Measurements from ENCODE around the gene BABAM2. TPM values are rescaled to one million over a fixed set of nuclear protein-coding genes. Genes with fewer than 3 reads are reported as not detected.

BABAM2 gene
- total RNA-seq, 2 donors from 2014 or later, result 36.4 to 40.9 TPM

DNA sequence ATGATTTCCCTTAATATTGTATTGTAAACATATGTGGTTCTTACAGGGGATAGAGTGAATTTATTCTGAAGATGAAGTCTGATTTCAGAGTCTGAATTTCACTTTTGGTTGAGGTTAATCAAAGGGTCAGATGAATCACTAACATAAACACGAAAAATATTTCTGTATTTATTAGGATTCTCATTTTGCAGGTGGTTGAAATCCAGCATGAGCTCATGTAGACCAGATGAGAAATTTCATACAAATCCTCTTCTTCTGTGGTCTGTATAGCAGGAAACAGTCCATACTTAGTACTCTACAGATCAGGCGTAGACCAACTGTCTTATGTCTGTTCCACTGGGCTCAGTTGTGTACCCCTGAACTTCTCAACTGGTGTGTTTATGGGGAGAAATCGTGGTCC, 157.8 kb downstream of the BABAM2 start:
- H3K27me3 ChIP-seq (ENCODE audit: control insufficient read depth, insufficient read depth, low read length, poor library complexity, severe bottlenecking), result no peaks in the 10 kb centered on the region
- Mint-ChIP-seq H3K27ac (no peak overlapping the region), H3K9me3 (no peaks in the 10 kb centered on the region), H3K4me3 (no peak overlapping the region), H3K27me3 (ENCODE audit: insufficient read depth) (no peaks in the 10 kb centered on the region), H3K4me1 (no peaks in the 10 kb centered on the region), H3K36me3 (ENCODE audit: low read depth) (no peaks in the 10 kb centered on the region)
- H3K4me1 ChIP-seq (ENCODE audit: control insufficient read depth, insufficient read depth, low read length), result no peaks in the 10 kb centered on the region
- no peak overlapping the region for H3K4me3 ChIP-seq (ENCODE audit: low read length)
- no peaks in the 10 kb centered on the region for H3K9me3 ChIP-seq (ENCODE audit: control insufficient read depth, low read length)
- no peak for TF ChIP-seq CTCF (conservative IDR thresholded peaks at IDR 0.05)
- H3K36me3 ChIP-seq (ENCODE audit: control insufficient read depth, insufficient read depth, low read length), result no peaks in the 10 kb centered on the region
- H3K9ac ChIP-seq (ENCODE audit: extremely low read depth, low read length, poor library complexity, severe bottlenecking), result no peak overlapping the region
- no peak overlapping the region for H3K27ac ChIP-seq (ENCODE audit: low read depth, low read length)
- WGBS, 2 experiments (ENCODE audit: insufficient coverage in 1 of 2, insufficient read length in 1 of 2), result 86 to 88% methylated on average over 1 to 3 of the region's 3 CpGs
- no peak for DNase-seq

- H3K27ac Mint-ChIP-seq, result no peak overlapping the region
- H3K27ac ChIP-seq (ENCODE audit: low read depth, low read length), result no peak overlapping the region
- no peak overlapping the region for H3K9ac ChIP-seq (ENCODE audit: extremely low read depth, low read length, poor library complexity, severe bottlenecking)
- no peak for TF ChIP-seq CTCF (conservative IDR thresholded peaks at IDR 0.05)
- 88% methylated on average over 1 of the region's 1 CpG; no CpG with 5 or more reads in 1 of the 2 experiments for WGBS, 2 experiments (ENCODE audit: insufficient coverage in 1 of 2, insufficient read length in 1 of 2)
- no peaks in the 10 kb centered on the region for H3K27me3 Mint-ChIP-seq (ENCODE audit: insufficient read depth)
- no peak overlapping the region for H3K4me3 ChIP-seq (ENCODE audit: low read length)
- no peak for DNase-seq
- H3K9me3 ChIP-seq (ENCODE audit: control insufficient read depth, low read length), result no peaks in the 10 kb centered on the region
- H3K36me3 ChIP-seq (ENCODE audit: control insufficient read depth, insufficient read depth, low read length), result no peaks in the 10 kb centered on the region
- H3K4me1 Mint-ChIP-seq, result no peaks in the 10 kb centered on the region
- no peaks in the 10 kb centered on the region for H3K4me1 ChIP-seq (ENCODE audit: control insufficient read depth, insufficient read depth, low read length)
- no peaks in the 10 kb centered on the region for H3K9me3 Mint-ChIP-seq
- H3K36me3 Mint-ChIP-seq (ENCODE audit: low read depth), result no peaks in the 10 kb centered on the region
- H3K27me3 ChIP-seq (ENCODE audit: control insufficient read depth, insufficient read depth, low read length, poor library complexity, severe bottlenecking), result no peaks in the 10 kb centered on the region
- no peak overlapping the region for H3K4me3 Mint-ChIP-seq
Measured at GRCh38 chr2:28049416-28049815, 158.9 kb downstream of the BABAM2 start.

GRCh38 chr2:28049899-28050298, 159.4 kb downstream of the BABAM2 start:
- Histone ChIP-seq H3K9ac (ENCODE audit: extremely low read depth, low read length, poor library complexity, severe bottlenecking) (no peak overlapping the region), H3K36me3 (ENCODE audit: control insufficient read depth, insufficient read depth, low read length) (no peaks in the 10 kb centered on the region), H3K27ac (ENCODE audit: low read depth, low read length) (no peak overlapping the region), H3K4me3 (ENCODE audit: low read length) (no peak overlapping the region), H3K9me3 (ENCODE audit: control insufficient read depth, low read length) (no peaks in the 10 kb centered on the region), H3K4me1 (ENCODE audit: control insufficient read depth, insufficient read depth, low read length) (no peaks in the 10 kb centered on the region), H3K27me3 (ENCODE audit: control insufficient read depth, insufficient read depth, low read length, poor library complexity, severe bottlenecking) (no peaks in the 10 kb centered on the region)
- Mint-ChIP-seq H3K36me3 (ENCODE audit: low read depth) (no peaks in the 10 kb centered on the region), H3K27me3 (ENCODE audit: insufficient read depth) (no peaks in the 10 kb centered on the region), H3K4me3 (no peak overlapping the region), H3K4me1 (no peaks in the 10 kb centered on the region), H3K9me3 (no peaks in the 10 kb centered on the region), H3K27ac (no peak overlapping the region)
- TF ChIP-seq CTCF (conservative IDR thresholded peaks at IDR 0.05), result no peak
- WGBS, 2 experiments (ENCODE audit: insufficient coverage in 1 of 2, insufficient read length in 1 of 2), result 94 to 100% methylated on average over 2 of the region's 2 CpGs
- no peak for DNase-seq

Data from endodermal cell (in vitro differentiated cells).